Left lung (tissue), 10 donors: ENCODE measurements around the gene CSNK1A1. TPM values are rescaled to one million over a fixed set of nuclear protein-coding genes. Genes with fewer than 3 reads are reported as not detected.
"Not testable (repeated sequence)": the region's sequence is repeated elsewhere in the genome, so short reads cannot be mapped to it uniquely, and the experiment has no call there.

Source experiments
- ATAC-seq: fragments of 200-7000 bp; cut with Tn5 transposase; one replicate; pipeline ENCODE4 v1.9.1; 2020; ENCODE audit warnings: moderate library complexity
- DNase-seq, 4 donors: peaks; one replicate each; pipeline ENCODE4 v3.0.0-alpha.2; 2013 to 2020
- H3K27ac ChIP-seq, 2 donors: fragments of 200-600 bp; sonication (generic) in 1 of 2; one replicate each; pipeline versions ENCODE4 v1.5.0 to v1.8.0; 2020 to 2021
- H3K27me3 ChIP-seq, 2 donors: fragments of 200-600 bp; sonication (generic) in 1 of 2; one replicate each; pipeline versions ENCODE4 v1.5.0 to v1.8.0; 2020 to 2021
- H3K36me3 ChIP-seq, 2 donors: fragments of 200-600 bp; sonication (generic) in 1 of 2; one replicate each; pipeline versions ENCODE4 v1.5.0 to v1.8.0; 2020 to 2021
- H3K4me1 ChIP-seq, 2 donors: fragments of 200-600 bp; one replicate each; pipeline ENCODE4 v1.8.0; 2021
- H3K4me3 ChIP-seq, 2 donors: fragments of 200-600 bp; sonication (generic) in 1 of 2; one replicate each; pipeline versions ENCODE4 v1.5.0 to v1.8.0; 2020 to 2021; ENCODE audit warnings: mild to moderate bottlenecking in 1 of 2
- H3K9me3 ChIP-seq, 2 donors: fragments of 200-600 bp; sonication (generic) in 1 of 2; one replicate each; pipeline versions ENCODE4 v1.5.0 to v1.8.0; 2020 to 2021
- intact Hi-C, 2 donors: fragments of 100-400 bp; cut with DNase I; formaldehyde crosslinking; loops; one replicate each; pipeline versions ENCODE4 v1.11.2 to v1.14.2; 2022
- polyA plus RNA-seq, 6 donors: library from polyadenylated mRNA; unstranded; fragments of 120-200 nt; gene quantifications; one replicate each; pipeline ENCODE4 v1.2.1, GENCODE V29; 2013; ENCODE audit not compliant: insufficient read length in 6 of 6
- total RNA-seq, 2 donors: library from RNA; stranded (reverse); fragmentation: NEBNext Ultra II Directional; extraction: Animal tissue kit (Norgen Biotek cat#: 25700); gene quantifications; one replicate each; pipeline ENCODE4 v1.2.1, GENCODE V29; 2021
- TF ChIP-seq, protein P1 (sequence below), 2 donors: fragments of 200-600 bp; sonication (generic) in 1 of 2; IDR thresholded peaks; one replicate each; pipeline versions ENCODE4 v1.5.0 to v1.8.0; 2021; ENCODE audit warnings: antibody characterized with exemption in 2 of 2
- donor health status: DM: no; HTN: yes; CAD: no.
- donor health status: DM: no; HTN: no; CAD: no.

CSNK1A1 gene
- total and polyA plus RNA-seq, 8 donors = 196 to 218 (median 205) TPM

DNA sequence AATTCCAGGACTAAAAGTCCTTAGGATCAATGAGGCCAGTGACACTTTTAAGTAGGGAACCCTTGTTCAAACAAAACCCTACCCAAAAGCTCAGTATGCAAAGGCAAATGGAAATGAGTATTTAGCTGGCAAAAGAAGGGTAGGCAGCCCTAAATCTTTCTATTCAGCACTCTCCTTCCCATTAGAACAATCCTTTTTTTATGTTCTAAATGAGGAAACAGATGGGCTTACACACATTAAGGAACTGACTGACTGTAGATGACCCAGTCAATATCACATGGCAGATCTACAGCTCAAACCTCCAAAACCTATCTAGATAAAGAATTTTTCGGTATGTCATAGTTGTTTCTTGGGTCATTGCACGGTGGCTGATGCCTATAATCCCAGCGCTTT lies 7.2 kb downstream of the CSNK1A1 start:
- TF ChIP-seq, protein P1, sequence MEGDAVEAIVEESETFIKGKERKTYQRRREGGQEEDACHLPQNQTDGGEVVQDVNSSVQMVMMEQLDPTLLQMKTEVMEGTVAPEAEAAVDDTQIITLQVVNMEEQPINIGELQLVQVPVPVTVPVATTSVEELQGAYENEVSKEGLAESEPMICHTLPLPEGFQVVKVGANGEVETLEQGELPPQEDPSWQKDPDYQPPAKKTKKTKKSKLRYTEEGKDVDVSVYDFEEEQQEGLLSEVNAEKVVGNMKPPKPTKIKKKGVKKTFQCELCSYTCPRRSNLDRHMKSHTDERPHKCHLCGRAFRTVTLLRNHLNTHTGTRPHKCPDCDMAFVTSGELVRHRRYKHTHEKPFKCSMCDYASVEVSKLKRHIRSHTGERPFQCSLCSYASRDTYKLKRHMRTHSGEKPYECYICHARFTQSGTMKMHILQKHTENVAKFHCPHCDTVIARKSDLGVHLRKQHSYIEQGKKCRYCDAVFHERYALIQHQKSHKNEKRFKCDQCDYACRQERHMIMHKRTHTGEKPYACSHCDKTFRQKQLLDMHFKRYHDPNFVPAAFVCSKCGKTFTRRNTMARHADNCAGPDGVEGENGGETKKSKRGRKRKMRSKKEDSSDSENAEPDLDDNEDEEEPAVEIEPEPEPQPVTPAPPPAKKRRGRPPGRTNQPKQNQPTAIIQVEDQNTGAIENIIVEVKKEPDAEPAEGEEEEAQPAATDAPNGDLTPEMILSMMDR (IDR thresholded peaks at IDR 0.05) = no peak
- Histone ChIP-seq H3K27me3 (no peaks in the 10 kb centered on the region), H3K4me3 (no peak overlapping the region), H3K36me3 (peaks cover 0 to 66% of the 10 kb centered on the region in 2 donors), H3K9me3 (no peaks in the 10 kb centered on the region), H3K4me1 (peaks cover 44 to 97% of the 10 kb centered on the region in 2 donors), H3K27ac (peak overlapping the region; percentile 16 to 33)
- ATAC-seq = peak; percentile 23
- intact Hi-C loops = no loop called here
- no peak for DNase-seq

DNA sequence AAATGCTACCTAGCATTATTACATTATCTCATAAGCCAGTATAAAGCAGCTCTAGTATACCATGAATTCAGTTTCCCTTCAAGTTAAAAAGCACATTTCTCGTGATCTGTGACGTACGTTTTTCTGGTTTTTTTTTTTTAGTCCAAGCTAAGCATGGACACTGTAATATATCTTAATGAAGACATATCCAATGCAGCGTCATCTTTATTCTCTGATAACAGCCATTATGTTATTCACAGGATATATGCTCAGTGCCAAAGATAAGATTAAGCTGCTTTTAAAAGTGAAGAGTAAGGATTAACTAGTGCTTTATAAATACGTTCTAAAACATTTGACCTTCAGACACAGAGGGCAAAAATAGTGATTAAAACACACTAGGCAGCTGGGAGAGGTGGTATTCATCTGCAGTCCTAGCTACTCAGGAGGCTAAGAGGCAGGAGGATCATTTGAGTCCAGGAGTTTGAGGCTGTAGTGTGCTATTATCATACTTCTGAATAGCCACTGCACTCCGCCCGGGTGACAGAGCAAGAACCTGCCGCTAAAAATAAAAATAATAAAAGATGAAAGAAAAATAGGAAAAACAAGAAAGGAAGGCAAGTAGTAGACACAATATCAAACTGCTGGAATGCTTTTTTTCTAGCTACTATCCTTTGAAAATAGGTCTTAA lies 7.7 kb downstream of the CSNK1A1 start:
- peaks cover 0 to 66% of the 10 kb centered on the region in 2 donors for H3K36me3 ChIP-seq
- peak; percentile 6 for ATAC-seq
- H3K4me3 ChIP-seq = no peak overlapping the region
- H3K27ac ChIP-seq = peak overlapping the region; percentile 16 to 33
- intact Hi-C loops = no loop called here
- no peaks in the 10 kb centered on the region for H3K27me3 ChIP-seq
- TF ChIP-seq, protein P1 (IDR thresholded peaks at IDR 0.05) = no peak
- DNase-seq = no peak
- H3K9me3 ChIP-seq = no peaks in the 10 kb centered on the region
- peaks cover 42 to 97% of the 10 kb centered on the region in 2 donors for H3K4me1 ChIP-seq

- H3K36me3 ChIP-seq = peaks cover 0 to 69% of the 10 kb centered on the region in 2 donors
- H3K27ac ChIP-seq = no peak overlapping the region
- H3K4me1 ChIP-seq = peaks cover 30 to 92% of the 10 kb centered on the region in 2 donors
- no peak overlapping the region for H3K4me3 ChIP-seq
- intact Hi-C loops = no loop called here
- H3K27me3 ChIP-seq = no peaks in the 10 kb centered on the region
- DNase-seq (no peak), ATAC-seq (no peak)
- TF ChIP-seq, protein P1 (IDR thresholded peaks at IDR 0.05) = no peak
- no peaks in the 10 kb centered on the region for H3K9me3 ChIP-seq
Observed at GRCh38 chr5:149541893-149542292, 9.3 kb downstream of the CSNK1A1 start.

- H3K9me3 ChIP-seq = no peaks in the 10 kb centered on the region
Observed at GRCh38 chr5:149540089-149540488, 11.2 kb downstream of the CSNK1A1 start.

GRCh38 chr5:149537374-149537975 lies 13.8 kb downstream of the CSNK1A1 start:
- ATAC-seq (no peak), DNase-seq (peak in 1 of 4 donors; percentile 10)
- Histone ChIP-seq H3K9me3 (no peaks in the 10 kb centered on the region), H3K4me3 (no peak overlapping the region), H3K27me3 (no peaks in the 10 kb centered on the region), H3K36me3 (peaks cover 0 to 44% of the 10 kb centered on the region in 2 donors), H3K27ac (no peak overlapping the region), H3K4me1 (peaks cover 8 to 94% of the 10 kb centered on the region in 2 donors)
- TF ChIP-seq, protein P1 (IDR thresholded peaks at IDR 0.05) = no peak
- intact Hi-C loops = no loop called here

More at GRCh38 chr5:149540089-149540488, 11.2 kb downstream of the CSNK1A1 start:
- H3K4me1 ChIP-seq = peaks cover 22 to 92% of the 10 kb centered on the region in 2 donors
- no peak for ATAC-seq
- H3K27me3 ChIP-seq = no peaks in the 10 kb centered on the region
- intact Hi-C loops = no loop called here
- no peak overlapping the region for H3K27ac ChIP-seq
- H3K4me3 ChIP-seq = no peak overlapping the region
- TF ChIP-seq, protein P1 (IDR thresholded peaks at IDR 0.05) = no peak
- DNase-seq = no peak
- H3K36me3 ChIP-seq = peaks cover 0 to 63% of the 10 kb centered on the region in 2 donors

GRCh38 chr5:149535787-149536186 lies 15.5 kb downstream of the CSNK1A1 start:
- H3K27me3 ChIP-seq, intact Hi-C loops, H3K9me3 ChIP-seq, DNase-seq, ATAC-seq, H3K4me3 ChIP-seq: not testable (repeated sequence)
- Histone ChIP-seq H3K4me1 (peaks cover 5 to 94% of the 10 kb centered on the region in 2 donors), H3K27ac (peak overlapping the region in 1 of 2 donors; percentile 23), H3K36me3 (peaks cover 0 to 40% of the 10 kb centered on the region in 2 donors)
